Duodenal mucosa (tissue), 2 donors: Measurements from ENCODE around the gene CASQ2.

ENCODE experiments used
- H3K27ac ChIP-seq: one replicate; pipeline ENCODE4 v1.7.0; 2013; ENCODE audit warnings: low read depth, low read length
- H3K27me3 ChIP-seq, 2 donors: one replicate each; pipeline ENCODE4 v1.7.0; 2013; ENCODE audit warnings: low read length in 2 of 2, control low read depth in 1 of 2; ENCODE audit not compliant: insufficient read depth in 2 of 2, control insufficient read depth in 1 of 2
- H3K36me3 ChIP-seq, 2 donors: one replicate each; pipeline ENCODE4 v1.7.0; 2013; ENCODE audit warnings: low read length in 2 of 2, control low read depth in 1 of 2; ENCODE audit not compliant: insufficient read depth in 2 of 2, control insufficient read depth in 1 of 2
- H3K4me1 ChIP-seq, 2 donors: one replicate each; pipeline ENCODE4 v1.7.0; 2013; ENCODE audit warnings: low read length in 2 of 2, control low read depth in 1 of 2; ENCODE audit not compliant: insufficient read depth in 2 of 2, control insufficient read depth in 1 of 2
- H3K4me3 ChIP-seq, 2 donors: one replicate each; pipeline ENCODE4 v1.7.0; 2013; ENCODE audit warnings: low read length in 2 of 2, low read depth in 1 of 2
- H3K9ac ChIP-seq, 2 donors: one replicate each; pipeline ENCODE4 v1.7.0; 2013; ENCODE audit warnings: low read length in 2 of 2, low read depth in 1 of 2
- H3K9me3 ChIP-seq, 2 donors: one replicate each; pipeline ENCODE4 v1.7.0; 2013; ENCODE audit warnings: low read length in 2 of 2, control low read depth in 1 of 2; ENCODE audit not compliant: control insufficient read depth in 1 of 2

CASQ2 gene

GRCh38 chr1:115719285-115719684 is 49.2 kb downstream of the CASQ2 start:
- Histone ChIP-seq H3K4me1 (no peaks in the 10 kb centered on the region), H3K4me3 (no peak overlapping the region), H3K27me3 (no peaks in the 10 kb centered on the region), H3K9me3 (no peaks in the 10 kb centered on the region), H3K27ac (no peak overlapping the region), H3K36me3 (no peaks in the 10 kb centered on the region), H3K9ac (no peak overlapping the region)

GRCh38 chr1:115718011-115718754 is 50.3 kb downstream of the CASQ2 start:
- Histone ChIP-seq H3K4me3 (no peak overlapping the region), H3K4me1 (no peaks in the 10 kb centered on the region), H3K27me3 (peaks cover 0 to 2% of the 10 kb centered on the region in 2 donors), H3K9me3 (no peaks in the 10 kb centered on the region), H3K36me3 (no peaks in the 10 kb centered on the region), H3K27ac (no peak overlapping the region), H3K9ac (no peak overlapping the region)

DNA sequence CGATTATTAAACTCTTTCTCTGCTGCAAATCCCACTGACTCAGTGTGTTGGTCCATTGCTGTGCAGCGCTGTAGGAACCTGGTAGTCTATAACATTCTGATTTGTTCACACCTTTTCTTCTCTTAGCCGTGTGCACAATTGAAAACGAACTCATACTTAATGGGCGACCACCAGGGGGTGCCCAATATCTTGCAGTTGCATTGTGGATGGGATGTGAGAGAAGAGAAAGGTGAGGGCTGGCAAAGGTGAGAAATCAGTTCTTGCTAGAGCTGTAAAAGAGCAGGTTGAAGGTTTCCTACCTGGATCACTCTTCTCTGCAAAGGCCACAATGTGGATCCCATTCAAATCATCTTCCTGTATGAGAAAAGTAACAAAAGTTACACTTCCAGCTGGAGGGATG is 51.0 kb downstream of the CASQ2 start:
- Histone ChIP-seq H3K36me3 (no peaks in the 10 kb centered on the region), H3K27me3 (peaks cover 0 to 2% of the 10 kb centered on the region in 2 donors)

GRCh38 chr1:115714572-115715141 is 53.9 kb downstream of the CASQ2 start:
- Histone ChIP-seq H3K27me3 (peaks cover 0 to 6% of the 10 kb centered on the region in 2 donors), H3K36me3 (no peaks in the 10 kb centered on the region), H3K4me3 (no peak overlapping the region), H3K9me3 (no peaks in the 10 kb centered on the region), H3K27ac (no peak overlapping the region), H3K4me1 (no peaks in the 10 kb centered on the region), H3K9ac (no peak overlapping the region)

More for the DNA sequence above, 51.0 kb downstream of the CASQ2 start:
- Histone ChIP-seq H3K4me1 (no peaks in the 10 kb centered on the region), H3K9ac (no peak overlapping the region), H3K4me3 (no peak overlapping the region), H3K27ac (no peak overlapping the region), H3K9me3 (no peaks in the 10 kb centered on the region)

- Histone ChIP-seq H3K4me1 (no peaks in the 10 kb centered on the region), H3K27me3 (peaks cover 0 to 6% of the 10 kb centered on the region in 2 donors), H3K36me3 (no peaks in the 10 kb centered on the region), H3K9ac (no peak overlapping the region), H3K9me3 (no peaks in the 10 kb centered on the region), H3K27ac (no peak overlapping the region), H3K4me3 (no peak overlapping the region)
These were observed 54.6 kb downstream of the CASQ2 start for GRCh38 chr1:115713906-115714305.

DNA sequence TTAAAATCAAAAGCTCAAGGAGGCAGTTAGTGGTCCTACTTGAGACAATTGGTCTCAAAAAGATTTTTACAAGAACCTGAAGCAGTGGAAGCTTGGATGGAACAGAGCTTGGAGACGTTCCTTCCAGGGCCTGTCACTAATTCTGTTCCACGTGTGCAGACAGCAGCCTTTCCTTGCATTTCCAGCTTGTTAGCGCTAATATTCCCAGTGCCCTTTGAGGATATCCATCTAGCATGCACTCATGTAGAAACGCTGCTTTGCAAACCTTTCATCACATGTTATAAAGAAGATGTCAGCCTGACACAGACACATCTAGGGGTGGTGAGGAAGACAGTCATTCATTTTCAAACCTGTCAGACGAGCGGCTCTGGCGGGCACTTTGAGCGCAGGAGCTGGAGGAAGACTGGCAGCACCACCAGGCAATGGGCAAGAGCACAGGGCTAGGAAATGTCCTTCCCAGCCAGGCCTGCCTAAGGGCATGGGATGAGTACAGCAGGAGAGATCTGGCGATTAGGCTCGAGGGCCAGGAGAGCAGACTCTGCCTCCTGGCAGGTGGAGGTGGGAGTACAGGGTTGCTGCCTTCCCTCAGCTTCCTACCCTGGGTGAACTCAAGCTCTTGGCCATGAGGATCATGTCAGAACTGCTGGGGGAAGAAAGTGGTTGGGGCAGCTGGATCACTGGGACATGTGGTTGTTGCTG is 55.5 kb downstream of the CASQ2 start:
- Histone ChIP-seq H3K9me3 (no peaks in the 10 kb centered on the region), H3K27ac (no peak overlapping the region)

DNA sequence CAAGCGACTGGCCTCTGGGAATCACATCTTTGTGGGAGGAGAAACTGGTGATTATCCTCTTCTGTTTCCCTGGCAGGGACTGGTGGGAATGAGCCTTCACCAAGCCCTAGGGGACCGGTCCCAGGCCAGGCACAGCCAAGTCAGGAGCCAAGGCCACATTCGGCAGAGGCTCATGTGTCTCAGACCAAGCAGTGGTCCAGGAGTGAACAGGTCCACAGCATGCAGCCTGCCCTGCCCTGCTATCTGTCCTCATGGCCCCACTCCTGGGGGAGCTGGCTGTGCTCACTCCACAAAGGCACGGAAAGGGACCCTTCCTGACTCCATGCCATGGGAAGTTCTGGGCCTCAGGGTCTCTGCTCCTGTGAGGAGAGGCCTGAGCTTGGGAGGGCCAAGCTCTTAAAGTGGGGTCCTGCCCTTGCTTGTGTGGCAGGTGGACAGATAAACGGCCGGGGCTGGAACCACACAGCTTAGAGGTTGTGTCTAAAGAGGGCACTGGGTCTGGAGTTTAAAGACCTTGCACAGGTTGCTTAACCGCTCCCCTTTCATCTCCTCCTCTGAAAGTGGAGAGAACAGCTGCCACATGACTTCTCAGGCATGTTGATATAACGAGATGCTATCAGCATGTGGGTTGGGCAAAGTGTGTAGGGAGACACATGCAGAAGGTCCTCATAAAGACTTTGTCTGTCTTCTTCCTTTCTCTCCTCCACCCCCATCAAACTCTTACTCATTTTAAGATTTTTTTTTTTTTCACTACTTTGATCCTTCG is 57.5 kb downstream of the CASQ2 start:
- Histone ChIP-seq H3K4me3 (no peak overlapping the region), H3K27me3 (peaks cover 0 to 6% of the 10 kb centered on the region in 2 donors), H3K9me3 (no peaks in the 10 kb centered on the region), H3K27ac (no peak overlapping the region), H3K36me3 (no peaks in the 10 kb centered on the region), H3K4me1 (no peaks in the 10 kb centered on the region), H3K9ac (no peak overlapping the region)

More for the DNA sequence above, 55.5 kb downstream of the CASQ2 start:
- Histone ChIP-seq H3K4me1 (no peaks in the 10 kb centered on the region), H3K9ac (no peak overlapping the region), H3K4me3 (no peak overlapping the region), H3K36me3 (no peaks in the 10 kb centered on the region), H3K27me3 (peaks cover 0 to 6% of the 10 kb centered on the region in 2 donors)

- H3K27me3 ChIP-seq: peaks cover 0 to 4% of the 10 kb centered on the region in 2 donors
- H3K27ac ChIP-seq: no peak overlapping the region
- H3K4me3 ChIP-seq: no peak overlapping the region
- no peaks in the 10 kb centered on the region for H3K4me1 ChIP-seq
- no peak overlapping the region for H3K9ac ChIP-seq
- no peaks in the 10 kb centered on the region for H3K9me3 ChIP-seq
- H3K36me3 ChIP-seq: no peaks in the 10 kb centered on the region
These were observed 61.7 kb downstream of the CASQ2 start for GRCh38 chr1:115706587-115707425.

- no peak overlapping the region for H3K9ac ChIP-seq
- no peak overlapping the region for H3K4me3 ChIP-seq
- H3K27me3 ChIP-seq: peaks cover 0 to 4% of the 10 kb centered on the region in 2 donors
- no peak overlapping the region for H3K27ac ChIP-seq
- H3K36me3 ChIP-seq: no peaks in the 10 kb centered on the region
- no peaks in the 10 kb centered on the region for H3K4me1 ChIP-seq
- no peaks in the 10 kb centered on the region for H3K9me3 ChIP-seq
These were observed 62.6 kb downstream of the CASQ2 start for GRCh38 chr1:115705963-115706362.
